ENCODE data around the gene EML6. TPM values are rescaled to one million over a fixed set of nuclear protein-coding genes. Genes with fewer than 3 reads are reported as not detected.

The EML6 gene
- total RNA-seq, 1 donor, result 1.1 TPM

DNA sequence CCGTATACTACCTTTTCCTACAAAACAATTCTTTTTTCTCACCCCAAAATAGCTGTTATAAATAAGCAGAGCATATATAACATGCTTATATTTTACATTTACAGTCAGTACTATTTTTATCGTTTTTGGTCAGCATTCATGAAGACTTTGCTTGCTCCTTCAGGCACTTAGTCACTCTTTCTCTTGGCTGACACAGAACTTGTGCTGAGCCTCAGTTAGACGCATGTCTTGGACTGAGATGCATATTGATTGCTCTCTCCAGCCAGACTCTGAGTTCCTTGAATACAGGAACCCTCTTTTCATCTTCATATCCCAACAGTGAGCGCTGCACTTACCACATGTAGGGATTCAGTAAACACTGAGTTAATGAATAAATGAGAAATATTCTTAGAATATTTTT is 168.4 kb downstream of the EML6 start:
- no peaks in the 10 kb centered on the region for H3K9me3 ChIP-seq (ENCODE audit: low read depth, low read length)
- TF ChIP-seq, protein P1, sequence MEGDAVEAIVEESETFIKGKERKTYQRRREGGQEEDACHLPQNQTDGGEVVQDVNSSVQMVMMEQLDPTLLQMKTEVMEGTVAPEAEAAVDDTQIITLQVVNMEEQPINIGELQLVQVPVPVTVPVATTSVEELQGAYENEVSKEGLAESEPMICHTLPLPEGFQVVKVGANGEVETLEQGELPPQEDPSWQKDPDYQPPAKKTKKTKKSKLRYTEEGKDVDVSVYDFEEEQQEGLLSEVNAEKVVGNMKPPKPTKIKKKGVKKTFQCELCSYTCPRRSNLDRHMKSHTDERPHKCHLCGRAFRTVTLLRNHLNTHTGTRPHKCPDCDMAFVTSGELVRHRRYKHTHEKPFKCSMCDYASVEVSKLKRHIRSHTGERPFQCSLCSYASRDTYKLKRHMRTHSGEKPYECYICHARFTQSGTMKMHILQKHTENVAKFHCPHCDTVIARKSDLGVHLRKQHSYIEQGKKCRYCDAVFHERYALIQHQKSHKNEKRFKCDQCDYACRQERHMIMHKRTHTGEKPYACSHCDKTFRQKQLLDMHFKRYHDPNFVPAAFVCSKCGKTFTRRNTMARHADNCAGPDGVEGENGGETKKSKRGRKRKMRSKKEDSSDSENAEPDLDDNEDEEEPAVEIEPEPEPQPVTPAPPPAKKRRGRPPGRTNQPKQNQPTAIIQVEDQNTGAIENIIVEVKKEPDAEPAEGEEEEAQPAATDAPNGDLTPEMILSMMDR (IDR thresholded peaks at IDR 0.05; ENCODE audit: extremely low read depth, low read depth, low read length), result no peak
- no peak overlapping the region for H3K4me2 ChIP-seq (ENCODE audit: insufficient read depth, low read length)
- H3K4me3 ChIP-seq (ENCODE audit: insufficient read depth, low read length), result no peak overlapping the region
- no peaks in the 10 kb centered on the region for H3K4me1 ChIP-seq (ENCODE audit: insufficient read depth, low read length)
- DNase-seq (ENCODE audit: insufficient read length, low spot score, missing footprints), result peak; percentile 10
- H4K20me1 ChIP-seq (ENCODE audit: insufficient read depth, low read length), result no peaks in the 10 kb centered on the region
- no peaks in the 10 kb centered on the region for H3K79me2 ChIP-seq (ENCODE audit: insufficient read depth, low read length)
- H3K27me3 ChIP-seq (ENCODE audit: insufficient read depth, low read length), result peaks cover 20% of the 10 kb centered on the region
- no peak overlapping the region for H3K27ac ChIP-seq (ENCODE audit: low read depth, low read length)
- no peak overlapping the region for H2AFZ ChIP-seq (ENCODE audit: low read length)
- H3K36me3 ChIP-seq (ENCODE audit: insufficient read depth, low read length), result no peaks in the 10 kb centered on the region

DNA sequence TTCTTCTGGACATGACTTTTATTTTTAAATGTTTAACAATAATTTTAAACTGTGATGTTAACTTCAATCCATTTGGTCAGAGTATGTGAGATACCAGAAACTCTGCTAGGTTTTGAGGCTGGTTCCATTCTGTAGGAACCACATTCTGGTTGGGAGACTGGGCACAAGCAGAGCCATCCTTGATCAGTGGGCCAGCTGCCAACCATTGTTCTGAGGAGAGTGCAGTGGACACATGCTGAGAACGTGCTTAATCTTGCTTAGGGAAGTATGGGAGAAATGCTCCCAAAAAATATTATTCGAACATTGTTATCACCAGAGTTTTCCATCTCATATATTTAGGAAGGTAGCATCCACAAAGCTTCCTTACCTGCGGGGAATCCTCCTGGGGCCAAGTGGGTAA is 171.0 kb downstream of the EML6 start:
- Histone ChIP-seq H3K9me3 (ENCODE audit: low read depth, low read length) (no peaks in the 10 kb centered on the region), H3K27me3 (ENCODE audit: insufficient read depth, low read length) (peaks cover 4% of the 10 kb centered on the region), H2AFZ (ENCODE audit: low read length) (no peak overlapping the region), H3K79me2 (ENCODE audit: insufficient read depth, low read length) (peaks cover under 1% of the 10 kb centered on the region), H3K27ac (ENCODE audit: low read depth, low read length) (no peak overlapping the region), H3K4me2 (ENCODE audit: insufficient read depth, low read length) (no peak overlapping the region), H3K4me1 (ENCODE audit: insufficient read depth, low read length) (no peaks in the 10 kb centered on the region), H3K36me3 (ENCODE audit: insufficient read depth, low read length) (no peaks in the 10 kb centered on the region), H3K4me3 (ENCODE audit: insufficient read depth, low read length) (no peak overlapping the region), H4K20me1 (ENCODE audit: insufficient read depth, low read length) (no peaks in the 10 kb centered on the region)
- no peak for DNase-seq (ENCODE audit: insufficient read length, low spot score, missing footprints)
- TF ChIP-seq, protein P1 (IDR thresholded peaks at IDR 0.05; ENCODE audit: extremely low read depth, low read depth, low read length), result no peak

DNA sequence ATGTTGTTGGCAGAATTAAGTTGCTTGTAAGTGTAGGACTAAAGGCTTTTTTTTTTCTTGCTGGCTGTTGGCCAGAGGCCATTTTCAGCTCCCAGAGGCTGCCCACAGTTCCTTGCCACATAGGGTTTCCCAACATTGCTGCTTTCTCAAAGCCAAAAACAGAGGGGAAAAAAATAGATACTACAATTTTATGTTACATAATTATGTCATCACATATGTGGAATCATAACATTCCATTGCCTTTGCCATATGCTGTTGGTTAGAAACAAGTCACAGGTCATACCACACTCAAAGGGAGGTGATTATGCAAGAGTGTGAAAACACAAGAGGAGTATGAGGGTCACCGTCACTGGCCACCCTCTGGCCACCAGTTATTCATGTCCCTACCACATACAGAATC is 172.3 kb downstream of the EML6 start:
- H3K9me3 ChIP-seq (ENCODE audit: low read depth, low read length), result no peaks in the 10 kb centered on the region
- H3K27me3 ChIP-seq (ENCODE audit: insufficient read depth, low read length), result peaks cover 4% of the 10 kb centered on the region
- no peak overlapping the region for H3K4me2 ChIP-seq (ENCODE audit: insufficient read depth, low read length)
- TF ChIP-seq, protein P1 (IDR thresholded peaks at IDR 0.05; ENCODE audit: extremely low read depth, low read depth, low read length), result no peak
- H3K4me3 ChIP-seq (ENCODE audit: insufficient read depth, low read length), result no peak overlapping the region
- H3K27ac ChIP-seq (ENCODE audit: low read depth, low read length), result no peak overlapping the region
- H2AFZ ChIP-seq (ENCODE audit: low read length), result no peak overlapping the region
- H3K79me2 ChIP-seq (ENCODE audit: insufficient read depth, low read length), result peaks cover 10% of the 10 kb centered on the region
- no peaks in the 10 kb centered on the region for H4K20me1 ChIP-seq (ENCODE audit: insufficient read depth, low read length)
- DNase-seq (ENCODE audit: insufficient read length, low spot score, missing footprints), result no peak
- H3K4me1 ChIP-seq (ENCODE audit: insufficient read depth, low read length), result no peaks in the 10 kb centered on the region
- no peaks in the 10 kb centered on the region for H3K36me3 ChIP-seq (ENCODE audit: insufficient read depth, low read length)

DNA sequence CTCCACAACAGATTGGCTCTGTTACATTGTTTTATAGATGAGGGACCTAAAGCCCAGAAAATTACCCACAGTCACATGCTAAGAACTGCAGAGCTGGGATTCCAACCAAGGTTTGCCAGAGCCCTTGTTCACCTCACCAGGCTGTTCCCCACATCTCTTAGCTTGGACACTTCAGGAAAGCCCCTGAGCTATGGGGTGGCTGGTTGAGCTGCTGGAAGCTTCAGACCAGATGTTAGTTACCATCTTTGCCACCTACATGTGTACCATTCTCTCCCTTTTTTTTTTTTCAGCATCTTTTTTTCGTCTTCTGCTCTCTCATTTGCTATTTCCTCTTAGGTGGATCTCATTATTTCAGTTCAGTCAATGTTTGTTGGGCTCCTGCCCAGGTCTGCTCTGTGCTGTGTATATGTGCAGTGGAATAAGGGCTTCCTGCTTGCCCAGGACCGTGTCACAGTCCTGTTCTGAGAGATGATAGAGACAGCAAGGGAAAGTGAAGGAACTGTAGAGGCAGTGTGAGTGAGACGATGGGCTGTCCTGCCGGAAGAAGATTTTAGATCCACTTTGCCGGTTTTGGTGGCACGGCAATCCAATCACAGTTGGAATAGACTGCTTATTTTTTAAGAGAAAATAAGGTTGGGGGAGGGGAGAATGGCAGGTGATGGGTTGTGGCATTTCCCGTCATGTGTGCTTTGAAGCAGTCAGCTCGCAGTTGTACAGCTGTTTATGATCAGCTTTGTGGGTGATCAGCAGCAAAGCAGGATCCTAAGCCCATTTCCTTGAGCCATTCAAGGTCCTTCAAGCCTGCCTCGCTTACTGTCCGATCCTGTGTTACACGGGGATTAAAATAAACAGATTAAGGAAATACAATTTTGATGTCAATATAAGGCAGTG is 174.2 kb downstream of the EML6 start:
- Histone ChIP-seq H3K36me3 (ENCODE audit: insufficient read depth, low read length) (no peaks in the 10 kb centered on the region), H3K4me1 (ENCODE audit: insufficient read depth, low read length) (no peaks in the 10 kb centered on the region), H3K79me2 (ENCODE audit: insufficient read depth, low read length) (peaks cover 15% of the 10 kb centered on the region), H4K20me1 (ENCODE audit: insufficient read depth, low read length) (no peaks in the 10 kb centered on the region), H2AFZ (ENCODE audit: low read length) (no peak overlapping the region), H3K4me3 (ENCODE audit: insufficient read depth, low read length) (no peak overlapping the region), H3K9me3 (ENCODE audit: low read depth, low read length) (no peaks in the 10 kb centered on the region), H3K27ac (ENCODE audit: low read depth, low read length) (no peak overlapping the region), H3K4me2 (ENCODE audit: insufficient read depth, low read length) (no peak overlapping the region), H3K27me3 (ENCODE audit: insufficient read depth, low read length) (peaks cover 4% of the 10 kb centered on the region)
- TF ChIP-seq, protein P1 (IDR thresholded peaks at IDR 0.05; ENCODE audit: extremely low read depth, low read depth, low read length), result no peak
- DNase-seq (ENCODE audit: insufficient read length, low spot score, missing footprints), result no peak
